Fibroblast of pulmonary artery (primary cell): ENCODE data around the gene GAS2.

Source experiments
- DNase-seq: peaks from one replicate; pipeline ENCODE4 v3.0.0-alpha.2; 2010; ENCODE audit warnings: low read depth
- H3K4me3 ChIP-seq: replicated peaks from 2 replicates; pipeline ENCODE4 v1.5.1; 2011; ENCODE audit warnings: low read depth, mild to moderate bottlenecking, control low read depth, low read length, moderate library complexity
- TF ChIP-seq, protein P1 (sequence below): IDR thresholded peaks from 2 replicates; pipeline ENCODE4 v1.5.1; 2011; ENCODE audit warnings: mild to moderate bottlenecking, control low read depth, low read length, inconsistent platforms; ENCODE audit errors: missing control alignments

Gene GAS2

DNA sequence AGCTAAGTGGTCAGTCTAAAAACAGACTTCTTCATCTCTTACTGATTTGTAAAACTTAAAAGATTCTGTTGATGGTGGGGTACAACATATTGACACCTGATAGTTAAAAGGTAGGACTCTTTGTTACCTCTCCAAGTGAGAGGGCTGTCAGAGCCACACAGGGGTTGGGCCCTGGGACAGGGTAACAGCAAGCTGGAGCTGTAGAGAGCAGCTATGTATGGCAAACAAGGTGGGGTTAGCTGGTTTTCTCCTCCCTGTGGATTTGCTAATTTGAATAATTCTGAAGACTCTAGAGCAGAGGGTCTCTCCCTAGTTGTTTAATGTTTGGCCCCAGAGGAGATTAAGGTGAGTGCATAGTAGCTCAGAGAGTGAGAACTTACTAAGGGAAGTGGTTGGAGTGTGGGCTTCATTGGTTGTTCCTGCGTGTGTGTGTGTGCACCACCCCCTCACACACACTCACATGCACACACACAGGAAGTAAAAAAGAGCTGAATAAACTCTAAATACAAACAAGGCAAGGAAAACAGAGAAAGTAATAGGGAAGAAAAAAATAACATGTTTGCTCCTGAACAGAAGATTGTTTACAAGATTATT lies 9.2 kb upstream of the GAS2 start:
- no peak overlapping the region for H3K4me3 ChIP-seq
- no peak for DNase-seq
- TF ChIP-seq, protein P1, sequence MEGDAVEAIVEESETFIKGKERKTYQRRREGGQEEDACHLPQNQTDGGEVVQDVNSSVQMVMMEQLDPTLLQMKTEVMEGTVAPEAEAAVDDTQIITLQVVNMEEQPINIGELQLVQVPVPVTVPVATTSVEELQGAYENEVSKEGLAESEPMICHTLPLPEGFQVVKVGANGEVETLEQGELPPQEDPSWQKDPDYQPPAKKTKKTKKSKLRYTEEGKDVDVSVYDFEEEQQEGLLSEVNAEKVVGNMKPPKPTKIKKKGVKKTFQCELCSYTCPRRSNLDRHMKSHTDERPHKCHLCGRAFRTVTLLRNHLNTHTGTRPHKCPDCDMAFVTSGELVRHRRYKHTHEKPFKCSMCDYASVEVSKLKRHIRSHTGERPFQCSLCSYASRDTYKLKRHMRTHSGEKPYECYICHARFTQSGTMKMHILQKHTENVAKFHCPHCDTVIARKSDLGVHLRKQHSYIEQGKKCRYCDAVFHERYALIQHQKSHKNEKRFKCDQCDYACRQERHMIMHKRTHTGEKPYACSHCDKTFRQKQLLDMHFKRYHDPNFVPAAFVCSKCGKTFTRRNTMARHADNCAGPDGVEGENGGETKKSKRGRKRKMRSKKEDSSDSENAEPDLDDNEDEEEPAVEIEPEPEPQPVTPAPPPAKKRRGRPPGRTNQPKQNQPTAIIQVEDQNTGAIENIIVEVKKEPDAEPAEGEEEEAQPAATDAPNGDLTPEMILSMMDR, result no peak

DNA sequence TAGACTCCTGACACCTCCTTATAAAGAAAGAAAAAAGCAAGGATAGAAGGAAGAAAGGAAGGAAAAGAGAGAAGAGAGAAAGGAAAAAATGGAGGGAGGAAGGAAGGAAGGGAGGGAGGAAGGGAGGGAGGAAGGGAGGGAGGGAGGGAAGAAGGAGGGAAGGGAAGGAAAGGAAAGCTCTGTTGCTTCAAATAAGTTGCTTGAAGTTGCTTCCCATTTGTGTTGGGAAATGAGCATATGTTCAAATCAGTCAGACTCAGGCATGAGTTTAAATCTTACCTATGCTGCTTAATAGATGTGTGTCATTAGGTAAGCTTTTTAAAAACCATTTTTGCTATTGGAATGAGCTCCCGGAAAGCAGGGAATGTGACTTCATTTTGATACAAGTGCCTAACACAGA lies 6.6 kb upstream of the GAS2 start:
- DNase-seq, result no peak
- no peak overlapping the region for H3K4me3 ChIP-seq
- TF ChIP-seq, protein P1, result no peak

DNA sequence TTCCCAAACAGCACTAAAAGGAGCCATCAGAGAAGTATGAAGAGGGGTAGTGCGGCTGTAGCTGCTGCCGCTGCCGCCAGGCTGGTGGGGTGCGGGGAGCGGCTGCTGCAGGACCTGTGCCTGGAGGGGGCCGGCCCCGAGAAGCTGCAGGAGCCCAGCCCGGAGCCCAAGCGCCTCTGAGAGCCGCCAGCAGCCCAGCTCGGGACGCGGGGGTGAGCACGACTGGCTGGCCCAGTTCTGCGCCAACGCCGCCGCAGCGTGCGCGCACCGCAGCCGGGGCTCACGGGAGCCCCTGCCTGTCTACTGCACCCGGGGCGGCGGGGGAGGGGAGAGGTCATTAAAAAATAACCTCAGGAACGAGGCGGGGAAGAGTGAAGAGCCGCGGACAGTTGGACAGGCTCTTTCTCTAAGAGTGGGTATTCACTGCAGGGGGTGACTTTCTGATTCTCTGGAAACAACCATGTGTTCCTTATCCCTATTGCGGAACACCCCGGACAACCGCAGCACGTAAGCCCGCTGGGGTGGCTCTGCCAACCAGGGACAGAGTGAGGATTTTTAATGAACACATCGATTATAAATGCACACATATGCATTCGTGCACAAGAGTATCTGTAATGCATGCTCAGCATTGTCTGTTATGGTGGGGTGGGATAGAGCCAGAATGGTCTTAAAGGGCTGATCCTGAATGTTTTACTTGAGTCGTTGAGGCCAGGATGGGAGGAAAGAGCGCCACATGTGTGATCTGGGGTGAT lies 453 bp downstream of the GAS2 start:
- peak; percentile 24 for DNase-seq
- H3K4me3 ChIP-seq, result peak overlapping the region; percentile 49
- TF ChIP-seq, protein P1, result no peak

DNA sequence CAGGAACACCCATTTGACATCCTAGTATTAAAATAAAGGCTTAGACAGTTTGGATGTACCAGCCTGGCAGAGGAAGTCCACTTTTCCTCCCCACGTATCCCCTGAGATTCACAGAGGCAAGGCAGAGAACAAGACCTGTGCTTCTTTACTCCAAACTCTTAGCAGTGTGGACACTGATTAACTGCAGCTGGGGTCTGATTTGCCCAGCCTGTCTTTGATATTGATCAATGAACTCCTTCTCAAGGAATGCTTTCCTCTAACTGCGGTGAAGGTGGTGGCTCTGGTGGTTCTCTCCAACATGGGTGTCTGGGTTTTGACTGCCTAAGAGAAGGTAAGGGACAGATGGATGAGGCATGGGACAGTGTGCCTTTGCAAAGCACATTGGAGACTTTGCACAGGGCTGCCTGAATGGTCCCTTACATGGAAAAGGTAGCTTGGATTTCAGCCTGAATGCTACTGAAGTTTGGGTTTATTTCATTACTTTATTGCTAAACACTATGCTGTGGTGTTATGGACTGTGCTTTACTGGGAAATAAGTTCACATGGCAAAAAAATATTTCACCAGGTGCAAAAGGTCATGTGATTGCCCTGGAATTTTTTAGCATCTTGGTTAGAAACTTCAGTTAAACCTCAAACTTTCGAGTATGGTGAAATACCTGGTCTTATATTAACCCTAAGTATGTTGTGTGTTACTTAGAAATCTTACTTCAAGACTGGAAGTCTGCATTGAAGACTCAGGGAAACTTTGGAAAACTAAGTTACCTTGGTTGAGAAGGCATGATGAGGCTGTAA lies 1.8 kb downstream of the GAS2 start:
- DNase-seq, result no peak
- H3K4me3 ChIP-seq, result no peak overlapping the region
- TF ChIP-seq, protein P1, result no peak

DNA sequence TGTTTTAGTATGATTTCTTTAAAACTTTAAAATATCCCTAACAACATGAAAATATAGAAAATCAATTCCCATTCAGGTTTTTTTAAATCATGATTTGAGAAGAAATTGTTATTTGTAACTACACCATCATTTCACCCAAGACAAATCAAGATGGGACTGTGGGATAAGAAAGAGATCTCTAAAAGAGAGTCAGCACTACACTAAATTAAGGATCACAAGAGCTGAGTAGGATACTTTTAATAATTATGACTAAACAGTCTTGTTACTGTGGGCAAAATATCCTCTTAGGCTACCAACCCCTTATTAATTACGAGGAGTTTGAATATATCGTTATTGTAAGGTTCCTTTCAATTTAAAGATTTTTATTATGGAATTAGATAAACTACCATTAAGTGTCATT lies 3.0 kb downstream of the GAS2 start:
- TF ChIP-seq, protein P1, result no peak
- no peak overlapping the region for H3K4me3 ChIP-seq
- no peak for DNase-seq

DNA sequence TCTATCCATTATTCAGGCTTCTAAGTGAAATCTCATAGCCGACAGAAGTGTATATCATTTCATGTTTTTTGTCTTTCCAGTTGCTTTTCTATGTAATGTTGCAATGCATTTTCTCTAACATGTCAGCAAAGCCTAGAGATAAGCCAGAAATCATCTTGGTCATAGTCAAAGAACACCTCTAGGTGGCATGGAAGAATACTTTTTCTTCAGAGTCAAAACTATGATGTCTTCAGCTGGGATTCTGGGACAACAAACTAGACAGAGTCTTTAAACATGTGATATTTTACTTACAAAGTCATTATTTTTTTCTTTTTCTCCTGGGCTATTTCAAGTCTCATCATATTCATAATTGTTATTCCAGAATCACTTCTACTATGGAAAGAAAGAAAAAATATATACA lies 4.4 kb downstream of the GAS2 start:
- TF ChIP-seq, protein P1, result peak; percentile 34
- no peak overlapping the region for H3K4me3 ChIP-seq
- peak; percentile 49 for DNase-seq
